Thyroid gland (tissue), 4 donors: ENCODE results near the gene RPGRIP1L.

Experiments
- POLR2A ChIP-seq, 2 donors: fragments of 450-650 bp; IDR thresholded peaks; one replicate each; pipeline ENCODE4 v1.6.1; 2017; ENCODE audit warnings: antibody characterized with exemption in 2 of 2, mild to moderate bottlenecking in 2 of 2, moderate library complexity in 1 of 2
- TF ChIP-seq, protein P1 (sequence below), 6 experiments: fragments of 200-600 bp in 3 of 6; fragments of 450-650 bp in 3 of 6; sonication (generic) in 3 of 6; IDR thresholded peaks; one replicate each; pipeline ENCODE4 v1.5.1; 2016 to 2019; ENCODE audit warnings: antibody characterized with exemption in 6 of 6, mild to moderate bottlenecking in 2 of 6, inconsistent platforms in 1 of 6, moderate library complexity in 1 of 6

DNA sequence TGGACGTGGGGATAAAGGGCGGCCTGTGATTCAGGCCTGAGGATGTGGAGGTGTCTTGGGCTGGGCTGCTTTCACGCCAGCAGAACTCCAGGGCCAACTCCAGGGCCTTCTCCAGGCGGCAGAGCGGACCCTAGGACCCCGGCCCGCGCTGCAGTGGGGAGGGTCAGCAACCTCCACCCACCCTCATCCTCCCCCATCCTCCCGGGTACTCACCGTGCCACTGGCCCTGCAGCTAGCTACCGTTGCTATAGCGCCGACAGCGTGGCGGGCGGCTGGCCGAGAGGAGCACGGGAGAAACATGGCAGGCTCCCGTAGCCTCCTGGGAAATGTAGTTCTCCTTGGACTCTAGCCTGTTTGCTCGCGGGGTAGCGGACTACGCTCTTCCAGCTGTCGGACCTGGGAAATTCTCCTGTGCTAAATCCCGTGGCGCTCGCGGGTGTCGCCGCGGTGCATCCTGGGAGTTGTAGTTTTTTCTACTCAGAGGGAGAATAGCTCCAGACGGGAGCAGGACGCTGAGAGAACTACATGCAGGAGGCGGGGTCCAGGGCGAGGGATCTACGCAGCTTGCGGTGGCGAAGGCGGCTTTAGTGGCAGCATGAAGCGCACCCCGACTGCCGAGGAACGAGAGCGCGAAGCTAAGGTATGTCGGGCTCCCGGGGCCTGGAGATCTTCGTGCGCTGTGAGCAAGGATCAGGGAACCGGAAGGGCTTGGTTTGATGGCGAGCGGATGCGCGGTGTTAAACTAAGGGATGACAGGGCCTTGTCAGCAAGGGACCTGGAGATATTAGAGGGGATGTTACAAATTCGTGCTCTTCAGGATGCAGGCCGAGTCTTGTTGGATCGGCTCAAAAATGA lies at the start of gene RPGRIP1L, which contains the start of gene FTO:
- TF ChIP-seq POLR2A (IDR thresholded peaks at IDR 0.05): peak in 1 of 2 donors; percentile 56
- TF ChIP-seq, protein P1, sequence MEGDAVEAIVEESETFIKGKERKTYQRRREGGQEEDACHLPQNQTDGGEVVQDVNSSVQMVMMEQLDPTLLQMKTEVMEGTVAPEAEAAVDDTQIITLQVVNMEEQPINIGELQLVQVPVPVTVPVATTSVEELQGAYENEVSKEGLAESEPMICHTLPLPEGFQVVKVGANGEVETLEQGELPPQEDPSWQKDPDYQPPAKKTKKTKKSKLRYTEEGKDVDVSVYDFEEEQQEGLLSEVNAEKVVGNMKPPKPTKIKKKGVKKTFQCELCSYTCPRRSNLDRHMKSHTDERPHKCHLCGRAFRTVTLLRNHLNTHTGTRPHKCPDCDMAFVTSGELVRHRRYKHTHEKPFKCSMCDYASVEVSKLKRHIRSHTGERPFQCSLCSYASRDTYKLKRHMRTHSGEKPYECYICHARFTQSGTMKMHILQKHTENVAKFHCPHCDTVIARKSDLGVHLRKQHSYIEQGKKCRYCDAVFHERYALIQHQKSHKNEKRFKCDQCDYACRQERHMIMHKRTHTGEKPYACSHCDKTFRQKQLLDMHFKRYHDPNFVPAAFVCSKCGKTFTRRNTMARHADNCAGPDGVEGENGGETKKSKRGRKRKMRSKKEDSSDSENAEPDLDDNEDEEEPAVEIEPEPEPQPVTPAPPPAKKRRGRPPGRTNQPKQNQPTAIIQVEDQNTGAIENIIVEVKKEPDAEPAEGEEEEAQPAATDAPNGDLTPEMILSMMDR (IDR thresholded peaks at IDR 0.05): peak in 3 of 6 experiments; percentile 14 to 46 (median 32)
